GM23338 (cell line): Measurements from ENCODE around the gene ME1. TPM values are rescaled to one million over a fixed set of nuclear protein-coding genes. Genes with fewer than 3 reads are reported as not detected.

Experiments
- ATAC-seq: fragments of 200-7000 bp; cut with Tn5 transposase; 3 replicates; pipeline ENCODE4 v1.9.1; 2020
- DNase-seq: peaks from one replicate; pipeline ENCODE4 v3.0.0-alpha.2; 2015; ENCODE audit warnings: low spot score
- H2AFZ ChIP-seq: fragments of 200-600 bp; sonication (generic); 2 replicates; pipeline ENCODE4 v1.8.0; 2016; ENCODE audit warnings: antibody characterized with exemption, mild to moderate bottlenecking, moderate library complexity
- H3F3A ChIP-seq: fragments of 200-600 bp; sonication (generic); replicated peaks from 2 replicates; pipeline ENCODE4 v1.8.0; 2017; ENCODE audit warnings: antibody characterized with exemption, mixed run types, low read depth
- H3K27ac ChIP-seq: fragments of 200-600 bp; sonication (generic); 2 replicates; pipeline ENCODE4 v1.6.1; 2016; ENCODE audit warnings: low read depth
- H3K27me3 ChIP-seq: fragments of 200-600 bp; sonication (generic); 2 replicates; pipeline ENCODE4 v1.8.0; 2016; ENCODE audit warnings: mild to moderate bottlenecking, mixed run types, moderate library complexity; ENCODE audit not compliant: insufficient read depth
- H3K36me3 ChIP-seq: fragments of 200-600 bp; sonication (generic); 2 replicates; pipeline ENCODE4 v1.8.0; 2016; ENCODE audit warnings: mild to moderate bottlenecking; ENCODE audit not compliant: insufficient read depth
- H3K4me1 ChIP-seq: fragments of 200-600 bp; sonication (generic); 2 replicates; pipeline ENCODE4 v1.8.0; 2016; ENCODE audit warnings: mild to moderate bottlenecking, moderate library complexity; ENCODE audit not compliant: insufficient read depth
- H3K4me2 ChIP-seq: fragments of 200-600 bp; sonication (generic); 2 replicates; pipeline ENCODE4 v1.7.1; 2017; ENCODE audit warnings: mixed run types
- H3K4me3 ChIP-seq: fragments of 200-600 bp; sonication (generic); 2 replicates; pipeline ENCODE4 v1.6.1; 2016; ENCODE audit warnings: mixed run types
- H3K79me2 ChIP-seq: fragments of 200-600 bp; sonication (generic); replicated peaks from 2 replicates; pipeline ENCODE4 v1.8.0; 2017; ENCODE audit warnings: mild to moderate bottlenecking; ENCODE audit not compliant: insufficient read depth
- H3K9me2 ChIP-seq: fragments of 200-600 bp; sonication (generic); 2 replicates; pipeline ENCODE4 v1.8.0; 2017; ENCODE audit not compliant: insufficient read depth
- H4K20me1 ChIP-seq: fragments of 200-600 bp; sonication (generic); replicated peaks from 2 replicates; pipeline ENCODE4 v1.8.0; 2017; ENCODE audit warnings: mild to moderate bottlenecking; ENCODE audit not compliant: insufficient read depth
- H3K27ac Mint-ChIP-seq: 2 replicates; pipeline ENCODE4 v1.8.0; 2020; ENCODE audit warnings: inconsistent platforms, mild to moderate bottlenecking, moderate library complexity, mixed read lengths
- H3K27me3 Mint-ChIP-seq: 3 replicates; pipeline ENCODE4 v1.8.0; 2022; ENCODE audit warnings: low read depth, mild to moderate bottlenecking, moderate library complexity, mixed read lengths, inconsistent platforms; ENCODE audit not compliant: insufficient read depth, poor library complexity
- H3K36me3 Mint-ChIP-seq: 3 replicates; pipeline ENCODE4 v1.8.0; 2021; ENCODE audit warnings: low read depth, mild to moderate bottlenecking, inconsistent platforms, moderate library complexity, mixed read lengths
- H3K4me1 Mint-ChIP-seq: 3 replicates; pipeline ENCODE4 v1.8.0; 2020; ENCODE audit warnings: mild to moderate bottlenecking, inconsistent platforms, mixed read lengths
- H3K4me3 Mint-ChIP-seq: 3 replicates; pipeline ENCODE4 v1.8.0; 2021; ENCODE audit warnings: moderate library complexity, mild to moderate bottlenecking, inconsistent platforms, mixed read lengths
- H3K9me3 Mint-ChIP-seq: 3 replicates; pipeline ENCODE4 v1.8.0; 2020; ENCODE audit warnings: moderate library complexity, mild to moderate bottlenecking, inconsistent platforms, mixed read lengths
- polyA plus RNA-seq: library from polyadenylated mRNA; unstranded; fragments of >200 nt; fragmentation: Nextera tagmentation; extraction: Ambion mirVana; gene quantifications from 2 replicates; pipeline ENCODE4 v1.2.1, GENCODE V29; 2016
- total RNA-seq: library from RNA; depleted of rRNA; stranded (reverse); fragments of >200 nt; shearing (Covaris generic); gene quantifications from 2 replicates; pipeline ENCODE4 v1.2.3, GENCODE V29; 2014
- TF ChIP-seq, protein P1 (sequence below): IDR thresholded peaks from 2 replicates; pipeline ENCODE4 v1.6.1; 2016; ENCODE audit warnings: antibody characterized with exemption
- TF ChIP-seq, protein P2 (sequence below): IDR thresholded peaks from one replicate; pipeline ENCODE4 v1.6.1; 2018; ENCODE audit warnings: antibody characterized with exemption; ENCODE audit not compliant: unreplicated experiment
- TF ChIP-seq, protein P3 (sequence below): fragments of 250-450 bp; sonication (Bioruptor Pico); IDR thresholded peaks from 2 replicates; pipeline ENCODE4 v1.5.0; 2020; ENCODE audit warnings: mild to moderate bottlenecking, moderate library complexity

The ME1 gene
- total and polyA plus RNA-seq, 2 experiments from 2014 or later, result 6.4 to 8.0 TPM

DNA sequence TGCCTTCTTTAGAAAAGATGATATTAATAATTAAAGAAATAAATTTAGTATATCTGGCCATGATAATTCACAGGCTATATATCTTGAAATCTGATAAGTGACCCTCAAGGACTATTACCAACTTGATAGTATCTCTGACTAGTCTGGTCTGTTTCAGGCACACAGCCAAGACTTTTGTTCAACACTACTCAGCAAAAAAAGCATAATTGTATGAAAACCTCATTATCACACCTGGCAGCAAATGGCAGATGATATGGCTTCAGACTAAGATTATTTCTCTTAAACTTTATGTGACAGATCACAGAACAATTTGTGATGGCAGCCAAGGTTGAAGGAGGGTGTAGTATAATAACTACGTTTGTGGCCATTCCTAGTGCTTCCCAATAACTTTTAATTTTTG, 123.0 kb downstream of the ME1 start:
- Histone ChIP-seq H3K4me3 (no peak overlapping the region), H3K36me3 (no peaks in the 10 kb centered on the region), H2AFZ (no peak overlapping the region), H3K27me3 (no peaks in the 10 kb centered on the region), H3F3A (no peaks in the 10 kb centered on the region), H3K27ac (no peak overlapping the region), H3K4me1 (no peaks in the 10 kb centered on the region), H3K79me2 (no peaks in the 10 kb centered on the region), H3K4me2 (no peak overlapping the region), H3K9me2 (no peaks in the 10 kb centered on the region), H4K20me1 (no peaks in the 10 kb centered on the region)
- H3K4me3 Mint-ChIP-seq, result no peak overlapping the region
- DNase-seq, result no peak
- H3K27me3 Mint-ChIP-seq, result no peaks in the 10 kb centered on the region
- no peak for ATAC-seq
- H3K4me1 Mint-ChIP-seq, result no peaks in the 10 kb centered on the region
- H3K9me3 Mint-ChIP-seq, result no peaks in the 10 kb centered on the region
- no peak overlapping the region for H3K27ac Mint-ChIP-seq
- no peaks in the 10 kb centered on the region for H3K36me3 Mint-ChIP-seq
- TF ChIP-seq, protein P1, sequence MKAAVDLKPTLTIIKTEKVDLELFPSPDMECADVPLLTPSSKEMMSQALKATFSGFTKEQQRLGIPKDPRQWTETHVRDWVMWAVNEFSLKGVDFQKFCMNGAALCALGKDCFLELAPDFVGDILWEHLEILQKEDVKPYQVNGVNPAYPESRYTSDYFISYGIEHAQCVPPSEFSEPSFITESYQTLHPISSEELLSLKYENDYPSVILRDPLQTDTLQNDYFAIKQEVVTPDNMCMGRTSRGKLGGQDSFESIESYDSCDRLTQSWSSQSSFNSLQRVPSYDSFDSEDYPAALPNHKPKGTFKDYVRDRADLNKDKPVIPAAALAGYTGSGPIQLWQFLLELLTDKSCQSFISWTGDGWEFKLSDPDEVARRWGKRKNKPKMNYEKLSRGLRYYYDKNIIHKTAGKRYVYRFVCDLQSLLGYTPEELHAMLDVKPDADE, result no peak
- TF ChIP-seq, protein P2, sequence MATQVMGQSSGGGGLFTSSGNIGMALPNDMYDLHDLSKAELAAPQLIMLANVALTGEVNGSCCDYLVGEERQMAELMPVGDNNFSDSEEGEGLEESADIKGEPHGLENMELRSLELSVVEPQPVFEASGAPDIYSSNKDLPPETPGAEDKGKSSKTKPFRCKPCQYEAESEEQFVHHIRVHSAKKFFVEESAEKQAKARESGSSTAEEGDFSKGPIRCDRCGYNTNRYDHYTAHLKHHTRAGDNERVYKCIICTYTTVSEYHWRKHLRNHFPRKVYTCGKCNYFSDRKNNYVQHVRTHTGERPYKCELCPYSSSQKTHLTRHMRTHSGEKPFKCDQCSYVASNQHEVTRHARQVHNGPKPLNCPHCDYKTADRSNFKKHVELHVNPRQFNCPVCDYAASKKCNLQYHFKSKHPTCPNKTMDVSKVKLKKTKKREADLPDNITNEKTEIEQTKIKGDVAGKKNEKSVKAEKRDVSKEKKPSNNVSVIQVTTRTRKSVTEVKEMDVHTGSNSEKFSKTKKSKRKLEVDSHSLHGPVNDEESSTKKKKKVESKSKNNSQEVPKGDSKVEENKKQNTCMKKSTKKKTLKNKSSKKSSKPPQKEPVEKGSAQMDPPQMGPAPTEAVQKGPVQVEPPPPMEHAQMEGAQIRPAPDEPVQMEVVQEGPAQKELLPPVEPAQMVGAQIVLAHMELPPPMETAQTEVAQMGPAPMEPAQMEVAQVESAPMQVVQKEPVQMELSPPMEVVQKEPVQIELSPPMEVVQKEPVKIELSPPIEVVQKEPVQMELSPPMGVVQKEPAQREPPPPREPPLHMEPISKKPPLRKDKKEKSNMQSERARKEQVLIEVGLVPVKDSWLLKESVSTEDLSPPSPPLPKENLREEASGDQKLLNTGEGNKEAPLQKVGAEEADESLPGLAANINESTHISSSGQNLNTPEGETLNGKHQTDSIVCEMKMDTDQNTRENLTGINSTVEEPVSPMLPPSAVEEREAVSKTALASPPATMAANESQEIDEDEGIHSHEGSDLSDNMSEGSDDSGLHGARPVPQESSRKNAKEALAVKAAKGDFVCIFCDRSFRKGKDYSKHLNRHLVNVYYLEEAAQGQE, result no peak
- TF ChIP-seq, protein P3, sequence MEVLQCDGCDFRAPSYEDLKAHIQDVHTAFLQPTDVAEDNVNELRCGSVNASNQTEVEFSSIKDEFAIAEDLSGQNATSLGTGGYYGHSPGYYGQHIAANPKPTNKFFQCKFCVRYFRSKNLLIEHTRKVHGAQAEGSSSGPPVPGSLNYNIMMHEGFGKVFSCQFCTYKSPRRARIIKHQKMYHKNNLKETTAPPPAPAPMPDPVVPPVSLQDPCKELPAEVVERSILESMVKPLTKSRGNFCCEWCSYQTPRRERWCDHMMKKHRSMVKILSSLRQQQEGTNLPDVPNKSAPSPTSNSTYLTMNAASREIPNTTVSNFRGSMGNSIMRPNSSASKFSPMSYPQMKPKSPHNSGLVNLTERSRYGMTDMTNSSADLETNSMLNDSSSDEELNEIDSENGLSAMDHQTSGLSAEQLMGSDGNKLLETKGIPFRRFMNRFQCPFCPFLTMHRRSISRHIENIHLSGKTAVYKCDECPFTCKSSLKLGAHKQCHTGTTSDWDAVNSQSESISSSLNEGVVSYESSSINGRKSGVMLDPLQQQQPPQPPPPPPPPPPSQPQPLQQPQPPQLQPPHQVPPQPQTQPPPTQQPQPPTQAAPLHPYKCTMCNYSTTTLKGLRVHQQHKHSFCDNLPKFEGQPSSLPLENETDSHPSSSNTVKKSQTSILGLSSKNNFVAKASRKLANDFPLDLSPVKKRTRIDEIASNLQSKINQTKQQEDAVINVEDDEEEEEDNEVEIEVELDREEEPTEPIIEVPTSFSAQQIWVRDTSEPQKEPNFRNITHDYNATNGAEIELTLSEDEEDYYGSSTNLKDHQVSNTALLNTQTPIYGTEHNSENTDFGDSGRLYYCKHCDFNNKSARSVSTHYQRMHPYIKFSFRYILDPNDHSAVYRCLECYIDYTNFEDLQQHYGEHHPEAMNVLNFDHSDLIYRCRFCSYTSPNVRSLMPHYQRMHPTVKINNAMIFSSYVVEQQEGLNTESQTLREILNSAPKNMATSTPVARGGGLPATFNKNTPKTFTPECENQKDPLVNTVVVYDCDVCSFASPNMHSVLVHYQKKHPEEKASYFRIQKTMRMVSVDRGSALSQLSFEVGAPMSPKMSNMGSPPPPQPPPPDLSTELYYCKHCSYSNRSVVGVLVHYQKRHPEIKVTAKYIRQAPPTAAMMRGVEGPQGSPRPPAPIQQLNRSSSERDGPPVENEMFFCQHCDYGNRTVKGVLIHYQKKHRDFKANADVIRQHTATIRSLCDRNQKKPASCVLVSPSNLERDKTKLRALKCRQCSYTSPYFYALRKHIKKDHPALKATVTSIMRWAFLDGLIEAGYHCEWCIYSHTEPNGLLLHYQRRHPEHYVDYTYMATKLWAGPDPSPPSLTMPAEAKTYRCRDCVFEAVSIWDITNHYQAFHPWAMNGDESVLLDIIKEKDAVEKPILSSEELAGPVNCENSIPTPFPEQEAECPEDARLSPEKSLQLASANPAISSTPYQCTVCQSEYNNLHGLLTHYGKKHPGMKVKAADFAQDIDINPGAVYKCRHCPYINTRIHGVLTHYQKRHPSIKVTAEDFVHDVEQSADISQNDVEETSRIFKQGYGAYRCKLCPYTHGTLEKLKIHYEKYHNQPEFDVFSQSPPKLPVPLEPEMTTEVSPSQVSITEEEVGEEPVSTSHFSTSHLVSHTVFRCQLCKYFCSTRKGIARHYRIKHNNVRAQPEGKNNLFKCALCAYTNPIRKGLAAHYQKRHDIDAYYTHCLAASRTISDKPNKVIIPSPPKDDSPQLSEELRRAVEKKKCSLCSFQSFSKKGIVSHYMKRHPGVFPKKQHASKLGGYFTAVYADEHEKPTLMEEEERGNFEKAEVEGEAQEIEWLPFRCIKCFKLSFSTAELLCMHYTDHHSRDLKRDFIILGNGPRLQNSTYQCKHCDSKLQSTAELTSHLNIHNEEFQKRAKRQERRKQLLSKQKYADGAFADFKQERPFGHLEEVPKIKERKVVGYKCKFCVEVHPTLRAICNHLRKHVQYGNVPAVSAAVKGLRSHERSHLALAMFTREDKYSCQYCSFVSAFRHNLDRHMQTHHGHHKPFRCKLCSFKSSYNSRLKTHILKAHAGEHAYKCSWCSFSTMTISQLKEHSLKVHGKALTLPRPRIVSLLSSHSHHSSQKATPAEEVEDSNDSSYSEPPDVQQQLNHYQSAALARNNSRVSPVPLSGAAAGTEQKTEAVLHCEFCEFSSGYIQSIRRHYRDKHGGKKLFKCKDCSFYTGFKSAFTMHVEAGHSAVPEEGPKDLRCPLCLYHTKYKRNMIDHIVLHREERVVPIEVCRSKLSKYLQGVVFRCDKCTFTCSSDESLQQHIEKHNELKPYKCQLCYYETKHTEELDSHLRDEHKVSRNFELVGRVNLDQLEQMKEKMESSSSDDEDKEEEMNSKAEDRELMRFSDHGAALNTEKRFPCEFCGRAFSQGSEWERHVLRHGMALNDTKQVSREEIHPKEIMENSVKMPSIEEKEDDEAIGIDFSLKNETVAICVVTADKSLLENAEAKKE, result no peak
